ENCODE measurements around the gene MARVELD1.

Gene MARVELD1

DNA sequence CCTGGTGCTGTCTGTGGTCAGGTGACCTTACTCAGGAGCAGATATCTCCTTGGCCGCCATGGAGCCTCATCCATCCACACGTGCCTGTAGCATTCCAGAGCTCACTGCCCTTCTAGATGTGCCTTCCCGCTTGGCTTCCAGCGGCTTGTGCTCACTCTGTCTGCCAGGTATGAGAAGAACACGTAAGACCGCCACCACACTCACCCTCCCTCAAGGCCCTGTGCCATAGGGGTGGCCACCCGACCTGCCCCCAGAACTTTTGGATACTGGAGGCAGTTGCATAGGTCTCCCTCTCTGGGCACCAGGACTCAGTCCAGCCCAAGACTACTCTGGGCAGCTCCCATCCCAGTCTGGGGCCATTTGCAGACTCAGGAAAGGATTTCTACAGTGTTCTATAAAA lies 4.1 kb downstream of the MARVELD1 start:
- Histone ChIP-seq H3K9me3 (ENCODE audit: control insufficient read depth, low read length) (no peaks in the 10 kb centered on the region), H3K4me3 (ENCODE audit: low read length) (no peak overlapping the region), H3K36me3 (ENCODE audit: control insufficient read depth, insufficient read depth, low read length) (no peaks in the 10 kb centered on the region), H3K9ac (ENCODE audit: low read length) (peak overlapping the region; percentile 20), H3K27me3 (ENCODE audit: control insufficient read depth, insufficient read depth, low read length) (no peaks in the 10 kb centered on the region), H3K4me1 (ENCODE audit: control insufficient read depth, insufficient read depth, low read length) (peaks cover 42% of the 10 kb centered on the region)

- Histone ChIP-seq H3K27me3 (ENCODE audit: control insufficient read depth, insufficient read depth, low read length) (no peaks in the 10 kb centered on the region), H3K9ac (ENCODE audit: low read length) (peak overlapping the region; percentile 15), H3K4me1 (ENCODE audit: control insufficient read depth, insufficient read depth, low read length) (peaks cover 42% of the 10 kb centered on the region), H3K4me3 (ENCODE audit: low read length) (no peak overlapping the region), H3K36me3 (ENCODE audit: control insufficient read depth, insufficient read depth, low read length) (no peaks in the 10 kb centered on the region), H3K9me3 (ENCODE audit: control insufficient read depth, low read length) (no peaks in the 10 kb centered on the region)
Measured at GRCh38 chr10:97718178-97718577, 4.6 kb downstream of the MARVELD1 start.

DNA sequence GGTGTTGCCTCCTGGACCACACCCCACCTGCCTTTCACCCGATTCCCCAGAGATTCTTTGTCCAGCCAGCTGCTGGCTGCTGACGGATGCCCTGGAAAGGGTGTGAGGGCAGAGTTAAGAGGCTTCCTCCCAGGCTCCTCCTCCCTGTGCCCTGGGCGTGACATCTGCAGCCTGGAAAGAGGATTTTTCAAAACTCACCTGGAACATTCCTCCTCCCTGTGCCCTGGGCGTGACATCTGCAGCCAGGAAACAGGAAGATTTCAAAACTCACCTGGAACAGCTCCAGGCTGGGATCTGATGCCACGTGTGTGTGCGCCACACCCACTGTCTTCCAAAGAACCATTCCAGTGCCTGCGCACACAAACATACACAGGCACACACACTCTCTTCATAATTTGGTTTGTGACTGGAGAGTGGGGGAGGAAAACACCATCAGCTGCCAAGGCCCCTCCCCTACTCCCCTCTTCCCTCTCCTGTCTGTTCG lies 5.2 kb downstream of the MARVELD1 start:
- Histone ChIP-seq H3K4me3 (ENCODE audit: low read length) (no peak overlapping the region), H3K36me3 (ENCODE audit: control insufficient read depth, insufficient read depth, low read length) (no peaks in the 10 kb centered on the region), H3K4me1 (ENCODE audit: control insufficient read depth, insufficient read depth, low read length) (peaks cover 42% of the 10 kb centered on the region), H3K9ac (ENCODE audit: low read length) (peak overlapping the region; percentile 15), H3K27me3 (ENCODE audit: control insufficient read depth, insufficient read depth, low read length) (no peaks in the 10 kb centered on the region), H3K9me3 (ENCODE audit: control insufficient read depth, low read length) (no peaks in the 10 kb centered on the region)

DNA sequence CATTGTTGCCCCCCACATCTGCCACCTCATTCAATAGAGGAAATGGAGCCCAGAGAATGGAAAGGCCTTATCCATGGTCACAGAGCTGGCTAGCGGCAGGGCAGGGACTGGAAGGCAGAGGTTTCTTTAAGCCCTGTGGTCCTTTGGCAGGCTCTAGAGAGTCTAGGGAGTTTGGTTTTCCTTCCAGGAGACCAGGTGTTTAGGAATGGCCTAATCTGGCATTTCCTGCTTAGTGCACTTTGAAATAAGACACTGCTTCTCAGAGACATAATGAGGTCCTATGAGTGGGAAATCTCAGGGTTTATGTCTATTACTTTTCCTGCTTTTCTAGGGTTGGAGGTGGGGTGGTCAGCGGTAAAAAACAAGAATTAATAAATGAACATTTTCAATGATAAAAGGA lies 6.1 kb downstream of the MARVELD1 start:
- no peaks in the 10 kb centered on the region for H3K9me3 ChIP-seq (ENCODE audit: control insufficient read depth, low read length)
- H3K4me3 ChIP-seq (ENCODE audit: low read length) = no peak overlapping the region
- no peaks in the 10 kb centered on the region for H3K27me3 ChIP-seq (ENCODE audit: control insufficient read depth, insufficient read depth, low read length)
- H3K9ac ChIP-seq (ENCODE audit: low read length) = no peak overlapping the region
- H3K36me3 ChIP-seq (ENCODE audit: control insufficient read depth, insufficient read depth, low read length) = no peaks in the 10 kb centered on the region
- H3K4me1 ChIP-seq (ENCODE audit: control insufficient read depth, insufficient read depth, low read length) = peaks cover 42% of the 10 kb centered on the region

DNA sequence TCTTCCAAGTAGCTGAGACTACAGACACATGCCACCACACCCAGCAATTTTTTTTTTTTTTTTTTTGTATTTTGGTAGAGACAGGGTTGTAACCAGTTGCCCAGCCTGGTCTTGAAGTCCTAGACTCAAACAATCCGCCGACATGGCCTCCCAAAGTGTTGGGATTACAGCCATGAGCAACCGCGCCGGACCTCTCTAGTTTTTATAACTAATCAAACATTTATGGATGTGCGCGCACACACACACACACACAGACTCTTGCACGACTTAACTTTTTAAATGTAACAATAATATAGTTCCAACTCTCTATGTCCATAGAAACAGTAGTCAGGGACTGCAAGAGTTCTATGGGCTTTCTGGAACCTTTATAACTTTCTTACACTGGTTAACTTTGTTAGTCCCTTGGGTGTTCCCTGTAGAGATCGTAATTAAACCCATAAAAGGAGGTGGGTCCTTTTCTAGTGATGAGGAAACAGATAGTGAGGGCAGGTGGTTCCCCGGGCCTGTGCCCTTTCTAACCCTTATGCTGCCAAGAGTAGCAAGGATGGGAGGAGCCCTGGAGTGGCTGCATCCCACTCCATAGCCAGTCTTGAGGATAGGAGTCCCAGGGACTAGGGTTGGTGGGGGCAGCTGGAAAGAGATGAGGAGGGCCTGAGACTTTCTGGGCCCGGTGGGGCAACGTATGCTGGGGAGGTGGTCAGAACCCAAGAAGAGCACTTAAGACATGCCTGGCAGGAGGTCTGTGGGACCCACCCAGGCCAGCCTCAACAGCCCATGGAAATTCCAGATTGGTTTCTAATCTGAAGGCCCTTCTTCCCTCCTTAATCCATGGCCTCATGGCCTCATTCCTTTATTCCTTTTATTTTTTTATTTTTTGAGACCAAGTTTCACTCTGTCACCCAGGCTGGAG lies 8.6 kb downstream of the MARVELD1 start:
- no peak overlapping the region for H3K9ac ChIP-seq (ENCODE audit: low read length)
- H3K27me3 ChIP-seq (ENCODE audit: control insufficient read depth, insufficient read depth, low read length) = no peaks in the 10 kb centered on the region
- peaks cover 36% of the 10 kb centered on the region for H3K4me1 ChIP-seq (ENCODE audit: control insufficient read depth, insufficient read depth, low read length)
- H3K4me3 ChIP-seq (ENCODE audit: low read length) = no peak overlapping the region
- H3K9me3 ChIP-seq (ENCODE audit: control insufficient read depth, low read length) = no peaks in the 10 kb centered on the region
- no peaks in the 10 kb centered on the region for H3K36me3 ChIP-seq (ENCODE audit: control insufficient read depth, insufficient read depth, low read length)

GRCh38 chr10:97723001-97723400 lies 9.5 kb downstream of the MARVELD1 start:
- Histone ChIP-seq H3K4me3 (ENCODE audit: low read length) (no peak overlapping the region), H3K4me1 (ENCODE audit: control insufficient read depth, insufficient read depth, low read length) (peaks cover 28% of the 10 kb centered on the region), H3K9ac (ENCODE audit: low read length) (no peak overlapping the region), H3K36me3 (ENCODE audit: control insufficient read depth, insufficient read depth, low read length) (no peaks in the 10 kb centered on the region), H3K9me3 (ENCODE audit: control insufficient read depth, low read length) (no peaks in the 10 kb centered on the region), H3K27me3 (ENCODE audit: control insufficient read depth, insufficient read depth, low read length) (no peaks in the 10 kb centered on the region)

- no peaks in the 10 kb centered on the region for H3K9me3 ChIP-seq (ENCODE audit: control insufficient read depth, low read length)
- H3K27me3 ChIP-seq (ENCODE audit: control insufficient read depth, insufficient read depth, low read length) = no peaks in the 10 kb centered on the region
- H3K4me1 ChIP-seq (ENCODE audit: control insufficient read depth, insufficient read depth, low read length) = peaks cover 13% of the 10 kb centered on the region
- no peaks in the 10 kb centered on the region for H3K36me3 ChIP-seq (ENCODE audit: control insufficient read depth, insufficient read depth, low read length)
- H3K4me3 ChIP-seq (ENCODE audit: low read length) = no peak overlapping the region
- no peak overlapping the region for H3K9ac ChIP-seq (ENCODE audit: low read length)
Measured at GRCh38 chr10:97724341-97724941, 10.9 kb downstream of the MARVELD1 start.

DNA sequence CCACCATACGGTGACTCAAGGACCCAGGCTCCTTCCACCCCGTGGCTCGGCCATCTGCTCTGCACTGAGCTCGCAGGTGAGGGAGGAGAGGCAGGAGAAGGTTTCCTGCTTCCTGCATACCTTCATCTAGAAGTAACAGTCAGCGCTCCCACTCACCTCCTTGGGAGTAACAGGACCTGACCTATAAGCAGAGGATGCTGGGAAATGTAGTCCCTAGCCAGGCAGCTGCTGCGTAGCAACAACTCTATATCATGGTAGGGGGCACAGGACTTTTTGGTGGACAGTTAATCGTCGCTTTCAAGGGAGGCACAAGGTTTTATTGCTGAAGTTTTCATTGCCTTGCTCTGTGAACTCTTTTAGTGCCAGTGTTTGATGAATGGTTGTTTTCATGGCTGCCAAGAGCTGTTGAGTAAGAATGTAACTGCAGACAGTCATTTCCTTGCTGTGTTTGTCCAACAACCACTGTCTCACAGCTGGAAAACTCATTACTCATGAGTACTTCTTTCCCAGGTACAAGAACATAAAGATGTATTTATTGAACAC lies 13.2 kb downstream of the MARVELD1 start:
- Histone ChIP-seq H3K9ac (ENCODE audit: low read length) (no peak overlapping the region), H3K9me3 (ENCODE audit: control insufficient read depth, low read length) (no peaks in the 10 kb centered on the region), H3K4me3 (ENCODE audit: low read length) (peak overlapping the region; percentile 14), H3K27me3 (ENCODE audit: control insufficient read depth, insufficient read depth, low read length) (no peaks in the 10 kb centered on the region), H3K36me3 (ENCODE audit: control insufficient read depth, insufficient read depth, low read length) (no peaks in the 10 kb centered on the region), H3K4me1 (ENCODE audit: control insufficient read depth, insufficient read depth, low read length) (peaks cover 11% of the 10 kb centered on the region)

- Histone ChIP-seq H3K27me3 (ENCODE audit: control insufficient read depth, insufficient read depth, low read length) (no peaks in the 10 kb centered on the region), H3K9ac (ENCODE audit: low read length) (no peak overlapping the region)
Measured at GRCh38 chr10:97729014-97729413, 15.5 kb downstream of the MARVELD1 start.

GRCh38 chr10:97731346-97732051 lies 18.0 kb downstream of the MARVELD1 start:
- Histone ChIP-seq H3K9ac (ENCODE audit: low read length) (no peak overlapping the region), H3K27me3 (ENCODE audit: control insufficient read depth, insufficient read depth, low read length) (no peaks in the 10 kb centered on the region), H3K36me3 (ENCODE audit: control insufficient read depth, insufficient read depth, low read length) (no peaks in the 10 kb centered on the region), H3K4me1 (ENCODE audit: control insufficient read depth, insufficient read depth, low read length) (peaks cover 7% of the 10 kb centered on the region), H3K4me3 (ENCODE audit: low read length) (no peak overlapping the region), H3K9me3 (ENCODE audit: control insufficient read depth, low read length) (no peaks in the 10 kb centered on the region)

More at GRCh38 chr10:97729014-97729413, 15.5 kb downstream of the MARVELD1 start:
- H3K4me1 ChIP-seq (ENCODE audit: control insufficient read depth, insufficient read depth, low read length) = peaks cover 6% of the 10 kb centered on the region
- H3K36me3 ChIP-seq (ENCODE audit: control insufficient read depth, insufficient read depth, low read length) = no peaks in the 10 kb centered on the region
- no peak overlapping the region for H3K4me3 ChIP-seq (ENCODE audit: low read length)
- H3K9me3 ChIP-seq (ENCODE audit: control insufficient read depth, low read length) = no peaks in the 10 kb centered on the region

GRCh38 chr10:97732052-97732359 lies 18.5 kb downstream of the MARVELD1 start:
- no peaks in the 10 kb centered on the region for H3K27me3 ChIP-seq (ENCODE audit: control insufficient read depth, insufficient read depth, low read length)
- H3K4me1 ChIP-seq (ENCODE audit: control insufficient read depth, insufficient read depth, low read length) = peaks cover 5% of the 10 kb centered on the region
- H3K9ac ChIP-seq (ENCODE audit: low read length) = no peak overlapping the region
- no peak overlapping the region for H3K4me3 ChIP-seq (ENCODE audit: low read length)
- no peaks in the 10 kb centered on the region for H3K36me3 ChIP-seq (ENCODE audit: control insufficient read depth, insufficient read depth, low read length)
- H3K9me3 ChIP-seq (ENCODE audit: control insufficient read depth, low read length) = no peaks in the 10 kb centered on the region

- H3K9ac ChIP-seq (ENCODE audit: low read length) = no peak overlapping the region
- H3K4me1 ChIP-seq (ENCODE audit: control insufficient read depth, insufficient read depth, low read length) = peaks cover 10% of the 10 kb centered on the region
- no peaks in the 10 kb centered on the region for H3K36me3 ChIP-seq (ENCODE audit: control insufficient read depth, insufficient read depth, low read length)
- no peak overlapping the region for H3K4me3 ChIP-seq (ENCODE audit: low read length)
- H3K27me3 ChIP-seq (ENCODE audit: control insufficient read depth, insufficient read depth, low read length) = no peaks in the 10 kb centered on the region
- H3K9me3 ChIP-seq (ENCODE audit: control insufficient read depth, low read length) = no peaks in the 10 kb centered on the region
Measured at GRCh38 chr10:97733256-97733655, 19.7 kb downstream of the MARVELD1 start.
